CD4-positive, alpha-beta T cell treated with Interleukin-12 subunit alpha and Interleukin-12 subunit beta, for 1 hour (primary cell): ENCODE measurements around the gene BGN.

Experiments
- DNase-seq: peaks from one replicate; pipeline ENCODE4 v3.0.0-alpha.2; 2020

Gene BGN

DNA sequence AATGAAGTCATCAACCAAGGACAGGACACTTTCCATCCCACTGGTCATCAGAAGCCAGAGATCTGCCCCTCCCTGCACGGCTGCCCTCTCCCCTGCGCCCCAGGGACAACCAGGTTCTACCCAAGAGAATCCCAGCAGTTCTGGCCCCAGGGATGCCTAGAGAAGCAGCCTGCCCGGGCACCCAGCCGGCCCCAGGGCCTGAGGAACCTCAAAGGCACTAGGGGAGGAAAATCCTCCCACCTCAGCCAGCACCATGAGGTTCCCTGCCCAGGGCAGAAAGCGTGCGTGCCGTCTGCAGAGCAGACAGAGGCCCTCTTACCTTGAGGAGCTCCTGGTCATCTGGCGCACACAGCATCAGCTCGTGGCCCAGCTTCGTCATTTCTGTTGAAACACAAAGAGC lies 32.5 kb upstream of the BGN start:
- DNase-seq, result no peak

DNA sequence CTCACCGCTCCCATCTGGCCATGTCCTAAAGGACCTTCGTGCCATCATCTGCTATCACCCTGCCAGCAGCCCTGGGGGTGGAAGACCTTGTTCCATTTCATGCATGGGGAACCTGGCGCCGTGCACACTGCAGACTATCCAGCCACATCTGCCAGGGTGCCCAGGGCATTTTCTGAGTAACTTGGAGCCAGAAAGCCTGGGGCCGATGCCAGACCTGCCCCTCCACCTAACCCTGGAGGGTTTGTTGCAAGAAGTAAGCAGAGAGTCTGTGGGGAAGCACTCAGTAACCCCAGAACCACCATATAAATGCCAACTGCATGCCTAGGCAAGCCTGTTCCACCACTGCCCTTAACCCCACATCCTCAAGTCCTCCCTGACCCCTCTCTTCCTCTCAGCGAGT lies 31.7 kb upstream of the BGN start:
- DNase-seq, result no peak

DNA sequence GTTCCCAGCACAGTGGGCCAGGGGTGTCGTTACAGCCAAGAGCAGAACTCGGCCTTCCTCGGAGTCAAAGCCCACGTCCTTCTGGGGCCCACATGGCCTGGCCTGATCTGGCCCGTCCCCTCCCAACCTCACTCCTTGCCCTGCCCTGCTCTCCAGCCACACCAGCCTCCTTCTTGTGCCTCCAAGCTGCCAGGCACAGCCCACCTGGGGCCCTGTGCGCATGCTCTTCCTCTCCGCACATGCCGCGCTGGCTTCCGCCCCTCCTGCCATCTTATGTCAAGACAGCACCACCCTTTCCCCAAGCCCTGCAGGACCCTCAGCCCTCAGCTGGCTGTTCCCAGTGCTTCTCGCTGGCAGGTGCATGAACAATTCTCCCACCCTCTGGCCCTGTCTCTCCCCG lies 31.2 kb upstream of the BGN start:
- no peak for DNase-seq

DNA sequence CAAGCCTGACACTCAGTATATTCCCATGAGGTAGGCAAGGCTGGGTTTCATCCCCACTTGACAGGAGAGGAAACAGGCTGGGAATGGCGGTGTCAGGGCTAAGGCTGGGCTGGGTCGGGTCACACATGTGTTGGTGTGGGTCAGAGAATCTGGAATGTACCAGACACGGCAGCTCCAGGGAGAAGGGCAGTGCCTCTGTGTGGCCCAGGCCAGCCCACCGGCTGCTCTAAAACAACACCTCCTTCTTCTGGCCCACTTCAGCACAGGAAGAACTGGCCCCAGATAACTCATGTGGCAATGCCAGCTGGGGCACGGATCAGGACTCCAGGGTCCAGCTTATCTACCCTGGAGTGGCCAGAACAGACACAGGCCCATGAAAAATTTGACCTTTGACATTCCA lies 30.7 kb upstream of the BGN start:
- DNase-seq, result no peak

DNA sequence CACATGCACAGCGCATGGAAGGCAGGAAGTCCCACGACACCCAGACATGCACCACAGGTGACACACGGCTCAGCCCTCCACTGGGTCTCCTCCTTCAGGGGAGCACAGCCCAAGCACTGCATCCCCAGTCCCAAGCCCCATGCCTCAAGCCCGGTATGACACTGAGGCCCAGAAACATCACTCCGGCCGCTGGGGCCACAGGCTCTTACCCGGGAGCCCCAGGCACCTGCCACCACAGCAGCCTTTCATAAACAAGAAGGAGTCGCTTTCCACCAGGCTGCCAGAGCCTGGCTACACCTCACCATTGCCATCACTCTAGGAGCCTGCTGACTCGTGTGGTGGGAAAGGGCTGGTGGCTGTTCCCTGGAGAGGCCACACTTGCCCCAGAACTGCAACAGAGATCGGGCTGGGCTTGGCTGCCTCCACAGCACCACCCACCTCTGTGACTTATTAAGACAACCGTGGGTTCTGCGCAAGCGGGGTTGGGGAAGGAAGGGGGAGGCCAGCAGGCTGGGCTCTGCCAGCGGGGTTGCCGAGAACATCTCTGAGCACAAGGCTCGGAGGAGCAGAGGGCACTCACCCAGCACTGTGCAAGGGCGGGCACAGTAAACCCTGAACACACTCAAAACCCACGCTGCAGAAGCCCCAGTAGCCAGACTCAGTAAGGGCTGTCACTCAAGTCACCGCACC lies 28.9 kb upstream of the BGN start:
- no peak for DNase-seq

DNA sequence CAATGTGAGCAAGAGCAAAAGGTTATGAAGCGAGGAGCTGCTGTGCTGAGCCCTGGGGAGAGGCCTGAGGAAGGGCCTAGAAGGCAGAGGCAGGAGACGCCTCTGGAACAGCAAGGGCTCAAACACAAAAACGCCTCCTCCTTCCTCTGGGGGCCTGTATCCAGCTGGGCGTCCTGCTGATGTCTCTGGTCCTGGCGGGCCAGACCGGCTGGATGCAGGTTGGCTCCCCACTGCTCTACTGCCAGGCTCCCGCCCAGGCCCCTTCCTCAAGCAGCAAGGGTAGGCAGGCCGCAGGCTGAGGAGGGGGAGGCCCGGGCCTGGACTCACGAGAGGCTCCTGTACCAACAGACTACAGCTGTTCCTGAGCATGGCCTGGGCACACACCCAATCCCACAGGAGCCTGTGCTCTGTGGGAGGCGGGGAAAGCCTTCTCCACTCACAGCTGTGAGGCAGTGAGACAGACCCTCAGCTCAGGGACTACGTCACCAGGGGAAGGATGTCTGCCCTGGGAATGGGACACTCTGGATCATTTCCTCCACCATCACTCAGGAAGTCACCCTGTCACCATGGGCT lies 26.7 kb upstream of the BGN start:
- no peak for DNase-seq

DNA sequence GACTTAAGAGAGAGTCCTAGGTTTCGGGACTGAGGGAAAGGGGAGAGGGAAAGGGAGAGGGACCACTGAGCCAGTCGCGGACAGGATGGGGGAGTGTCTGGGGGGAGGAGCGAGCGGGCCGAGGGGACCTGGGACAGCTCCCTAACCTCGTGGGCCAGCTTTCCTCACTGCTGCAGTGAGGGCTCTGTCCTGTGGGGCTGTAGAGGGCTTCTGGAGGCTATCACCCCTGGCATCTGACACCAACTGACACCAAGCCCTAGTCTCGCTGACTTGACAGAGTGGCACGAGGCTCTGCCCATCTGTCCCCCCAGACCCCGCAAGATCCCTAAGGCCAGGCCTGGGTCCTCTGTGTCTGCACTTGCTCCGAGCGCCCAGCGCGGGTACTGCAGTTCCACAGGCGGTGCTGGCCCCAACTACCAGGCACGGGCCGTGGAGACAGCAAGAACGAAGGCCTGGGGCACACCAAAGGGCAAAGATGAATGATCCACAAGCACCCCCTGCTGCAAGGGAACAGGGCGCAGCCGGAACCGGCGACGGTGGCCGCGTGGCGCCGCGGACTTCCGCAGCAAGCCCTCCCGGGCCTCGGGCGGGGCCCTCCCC lies 24.9 kb upstream of the BGN start:
- DNase-seq, result peak; percentile 13

DNA sequence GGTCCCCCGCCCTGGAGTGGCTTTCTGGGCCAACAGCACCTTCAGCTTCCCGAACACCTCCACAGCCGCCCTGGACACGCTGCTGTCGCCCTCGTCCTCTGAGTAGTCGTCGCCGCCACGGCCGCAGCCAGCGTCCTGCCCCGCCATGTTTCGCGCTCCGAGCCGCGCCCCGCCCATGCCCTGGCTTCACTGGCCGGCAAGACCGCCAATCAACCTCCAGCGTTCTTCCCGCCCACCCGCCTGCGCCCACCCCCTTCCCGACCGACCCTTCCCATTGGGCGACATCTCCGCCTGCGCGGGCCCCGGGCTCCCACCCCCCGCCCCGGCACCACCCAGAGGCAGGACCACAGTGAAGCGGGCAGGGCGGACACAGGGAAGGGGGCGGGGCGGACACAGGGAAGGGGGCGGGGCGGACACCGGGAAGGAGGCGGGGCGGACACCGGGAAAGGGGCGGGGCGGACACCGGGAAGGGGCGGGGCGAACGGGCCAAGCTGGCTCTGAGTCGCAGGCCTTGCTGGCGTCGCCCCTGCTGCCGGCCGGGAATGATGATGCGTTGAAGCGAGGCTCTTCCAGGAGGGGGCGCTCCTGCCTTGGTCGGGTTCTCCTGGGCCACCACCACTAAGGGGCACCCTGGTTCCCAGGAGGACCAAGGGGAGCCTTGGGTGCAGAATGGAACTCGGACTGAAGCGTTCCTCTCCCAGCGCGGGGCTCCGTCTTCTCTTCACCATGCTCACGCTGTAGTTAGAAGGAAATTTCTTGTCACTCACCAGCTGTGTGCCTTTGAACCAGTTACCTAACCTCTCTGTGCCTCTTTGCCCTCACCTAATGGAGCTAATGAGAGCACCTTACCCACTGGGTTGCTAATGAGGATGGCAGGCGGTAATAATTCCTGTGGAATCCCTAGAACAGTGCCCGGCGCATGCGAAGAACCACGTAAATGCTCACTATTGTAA lies 24.1 kb upstream of the BGN start, which contains the start of gene HAUS7:
Gene HAUS7, minus strand, starts transcription at position 166 of the 953 bp plus-strand sequence. Its CDS starts 19 bp downstream, at position 147.
- peak; percentile 91 for DNase-seq

DNA sequence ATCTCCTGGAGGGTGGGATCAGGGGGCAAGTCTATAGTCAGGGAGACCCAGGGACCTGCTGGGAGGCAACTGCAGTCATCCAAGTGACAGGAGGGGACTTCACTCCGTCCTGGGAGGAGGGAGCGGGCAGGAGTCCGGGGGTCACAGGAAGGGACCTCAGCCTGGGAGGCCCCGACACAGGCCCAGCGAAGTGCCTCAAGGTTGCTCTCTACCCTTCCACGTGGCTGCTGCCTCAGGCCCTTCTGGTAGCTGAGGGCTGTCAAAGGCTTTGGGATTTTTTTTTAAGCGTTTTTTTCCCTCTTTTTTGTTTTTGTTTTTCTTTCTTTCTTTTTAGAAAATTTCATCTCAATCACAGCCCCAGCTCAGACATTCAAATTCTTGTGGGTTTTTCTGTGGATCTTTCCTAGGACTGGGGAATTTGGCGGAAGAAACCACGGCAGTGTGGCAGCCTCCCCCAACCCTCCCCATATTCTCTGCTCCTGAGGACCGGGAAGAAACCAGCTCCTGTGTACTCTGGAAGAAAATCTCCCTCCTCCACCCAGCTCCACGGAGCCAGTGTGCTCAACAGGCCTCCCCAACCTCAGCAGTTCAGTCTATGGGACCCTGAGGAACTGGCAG lies 23.0 kb upstream of the BGN start:
- no peak for DNase-seq

DNA sequence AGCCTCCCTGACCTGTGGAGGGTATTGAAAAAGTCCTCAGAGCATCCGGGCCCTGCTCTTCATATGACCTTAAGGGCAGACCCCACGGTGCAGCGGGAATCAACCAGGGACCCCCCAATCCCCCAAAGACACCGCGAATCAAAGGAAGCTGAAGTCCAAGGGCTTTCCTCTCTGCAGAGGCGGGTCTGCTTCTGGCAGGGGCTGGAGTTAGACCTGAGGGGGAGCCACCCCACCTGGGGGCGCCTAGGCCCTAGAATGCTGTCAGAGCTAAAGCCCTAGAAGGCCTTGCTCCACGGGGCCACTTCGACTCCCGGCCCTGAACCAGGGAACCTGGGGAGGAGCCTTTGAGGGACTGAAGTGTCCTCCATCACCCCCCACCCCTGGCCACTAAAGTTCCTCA lies 21.7 kb upstream of the BGN start:
- no peak for DNase-seq

DNA sequence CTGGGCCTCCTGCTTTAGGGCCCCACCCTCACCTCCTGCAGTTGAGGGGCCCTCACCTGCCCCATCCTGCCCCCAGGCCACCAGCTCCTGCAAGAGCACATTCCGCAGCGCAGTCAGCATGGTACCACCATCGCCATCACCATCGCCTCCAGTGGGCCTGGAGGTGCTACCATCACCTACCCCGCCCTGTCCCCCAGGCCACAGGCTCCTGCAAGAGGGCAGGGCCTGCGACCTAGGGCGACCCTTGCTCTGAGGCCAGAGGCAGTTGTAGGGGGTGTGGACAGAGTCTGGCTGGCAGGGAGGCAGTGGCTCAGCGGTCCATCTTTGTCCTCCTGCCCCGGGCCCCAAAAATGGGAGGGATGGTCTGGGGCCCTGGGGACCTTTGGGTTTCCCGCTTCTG lies 20.5 kb upstream of the BGN start:
- no peak for DNase-seq

DNA sequence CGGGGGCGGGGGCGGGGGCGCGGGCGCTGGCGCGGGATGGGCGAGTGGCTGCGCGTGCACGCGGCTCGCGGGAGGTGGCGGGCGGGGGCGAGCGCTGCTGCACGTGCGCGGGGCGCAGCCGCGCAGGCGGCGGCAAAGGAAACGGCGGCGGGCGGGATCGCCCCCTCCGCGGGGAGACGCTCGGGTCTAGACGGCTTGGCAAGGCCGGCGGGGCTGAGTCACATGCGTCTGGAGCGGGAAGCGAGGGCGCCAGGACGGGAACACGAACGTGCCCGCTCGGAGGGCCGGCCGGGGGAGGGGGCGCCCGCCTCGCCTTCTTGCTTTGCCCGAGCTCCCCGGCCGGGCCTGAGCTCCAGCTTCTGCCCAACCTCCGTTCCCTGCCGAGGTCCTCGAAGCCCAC lies 20.1 kb upstream of the BGN start:
- peak; percentile 59 for DNase-seq

DNA sequence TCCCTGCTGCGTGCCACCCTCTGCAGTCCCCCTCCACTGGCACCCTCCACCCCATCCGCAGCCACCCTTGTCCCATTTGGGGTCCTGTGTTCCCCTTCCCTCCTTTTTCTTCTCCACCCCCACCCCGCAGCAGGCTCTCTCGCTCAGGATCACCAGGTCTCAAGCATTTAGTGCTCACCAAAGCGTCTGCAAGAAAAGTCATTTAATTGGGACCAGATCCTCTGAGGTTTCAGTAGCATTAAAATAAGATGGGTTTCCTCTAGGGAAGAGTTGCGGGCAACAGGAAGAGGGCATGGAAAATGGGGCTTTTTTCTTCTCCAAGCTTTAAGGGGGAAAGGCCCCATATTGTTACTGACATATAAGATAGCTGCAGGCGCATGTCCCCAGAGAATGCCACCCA lies 19.5 kb upstream of the BGN start:
- no peak for DNase-seq

DNA sequence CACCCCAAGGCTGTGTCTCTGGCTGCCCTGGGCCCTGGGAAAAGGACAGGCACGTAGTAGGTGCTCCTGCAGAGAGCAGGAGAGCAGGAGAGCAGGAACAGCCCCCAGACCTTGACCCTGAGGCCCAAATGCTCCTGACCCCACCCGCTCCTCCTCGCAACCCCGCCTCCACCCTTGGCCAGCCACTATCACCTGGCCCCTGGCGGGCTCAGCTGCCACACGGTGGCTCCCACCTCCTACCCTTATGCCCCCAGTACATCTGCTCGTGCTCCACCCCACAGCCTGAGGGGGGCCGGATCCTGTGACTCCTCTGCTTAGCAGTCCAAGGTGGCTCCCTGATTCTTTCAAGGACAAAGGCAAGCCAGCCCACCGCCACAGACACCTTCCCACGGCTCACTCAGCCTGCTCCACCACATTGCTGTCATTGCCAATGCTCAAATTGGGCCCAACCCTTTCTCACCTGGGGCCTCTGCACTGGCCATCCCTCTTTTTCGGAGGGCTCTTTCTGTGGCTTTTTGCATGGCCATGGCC lies 19.0 kb upstream of the BGN start:
- no peak for DNase-seq

DNA sequence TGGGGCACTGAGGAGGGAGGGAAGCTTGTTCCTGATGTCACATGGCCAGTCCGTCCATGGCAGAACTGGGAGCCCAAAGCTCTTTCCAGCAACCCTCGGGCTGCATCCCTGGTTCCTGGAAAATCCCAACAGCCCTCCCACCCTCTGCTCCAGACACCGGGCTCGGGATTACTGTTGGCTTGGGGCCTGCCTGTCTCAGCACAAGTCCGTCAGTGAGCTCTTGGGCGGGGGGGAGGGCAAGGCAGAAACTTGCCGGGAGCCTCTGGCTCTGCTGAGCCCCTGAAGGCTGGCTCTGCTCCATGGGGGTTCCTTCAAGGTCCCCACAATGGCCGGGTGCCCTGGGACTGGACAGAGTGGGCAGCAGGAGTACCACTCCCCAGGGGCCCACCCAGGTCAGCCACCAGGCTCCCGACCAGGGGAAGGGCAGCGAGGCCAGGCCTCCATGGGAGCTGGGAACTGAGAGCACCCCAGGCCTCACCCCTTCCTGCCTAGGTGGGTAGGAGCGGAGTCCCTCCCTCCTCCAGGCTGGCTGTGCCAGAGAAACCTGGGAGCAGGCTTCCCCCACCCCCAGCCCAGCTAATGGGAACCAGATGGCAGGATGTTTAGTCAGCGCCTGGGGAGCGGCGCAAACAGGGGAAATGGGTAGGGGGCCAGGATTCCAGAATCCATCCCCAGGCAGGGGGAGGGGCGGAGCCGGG lies 18.0 kb upstream of the BGN start:
- DNase-seq, result no peak

DNA sequence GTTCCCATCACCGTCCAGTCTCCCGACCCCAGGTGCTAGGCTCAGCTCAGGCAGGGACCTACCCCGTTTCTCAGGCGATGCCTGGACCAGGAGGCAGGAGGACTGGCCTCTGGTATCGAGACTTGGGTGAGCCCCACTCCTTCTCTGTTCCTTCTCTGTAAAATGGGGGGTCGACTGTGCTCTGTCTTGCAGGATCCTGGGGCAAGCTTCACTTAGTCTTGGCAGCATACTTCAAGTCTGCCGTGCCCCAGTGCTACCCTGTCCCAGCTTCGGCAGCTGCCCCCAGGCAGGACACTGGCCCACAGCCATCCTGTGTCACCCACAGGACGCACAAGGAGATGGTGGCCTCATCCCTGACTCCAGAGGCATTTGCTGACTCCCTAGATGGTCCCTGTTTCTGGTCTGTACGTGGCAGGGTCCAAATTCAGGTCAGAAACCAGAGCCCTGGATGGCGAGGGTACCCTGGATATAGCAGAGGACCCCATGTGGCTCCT lies 17.4 kb upstream of the BGN start:
- DNase-seq, result no peak

DNA sequence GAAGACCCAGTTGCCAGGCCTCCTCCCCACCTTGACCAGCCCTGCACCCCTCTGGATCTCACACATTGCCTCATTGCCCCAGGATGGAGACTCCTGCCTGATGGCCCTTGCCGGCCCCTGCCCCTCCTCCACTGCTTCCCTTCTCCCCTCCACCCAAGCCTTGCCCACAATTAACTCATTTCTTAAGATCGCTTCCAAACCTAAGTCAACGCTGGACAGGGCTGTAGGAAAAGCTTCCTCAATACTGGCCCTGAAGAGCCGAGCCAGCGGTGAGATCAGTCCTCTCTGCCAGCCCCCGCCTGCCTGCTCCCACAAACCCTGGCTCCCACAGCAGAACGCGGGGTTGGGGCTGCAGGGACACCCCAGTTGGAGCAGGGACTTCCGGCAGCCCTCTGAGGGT lies 16.9 kb upstream of the BGN start:
- DNase-seq, result no peak

DNA sequence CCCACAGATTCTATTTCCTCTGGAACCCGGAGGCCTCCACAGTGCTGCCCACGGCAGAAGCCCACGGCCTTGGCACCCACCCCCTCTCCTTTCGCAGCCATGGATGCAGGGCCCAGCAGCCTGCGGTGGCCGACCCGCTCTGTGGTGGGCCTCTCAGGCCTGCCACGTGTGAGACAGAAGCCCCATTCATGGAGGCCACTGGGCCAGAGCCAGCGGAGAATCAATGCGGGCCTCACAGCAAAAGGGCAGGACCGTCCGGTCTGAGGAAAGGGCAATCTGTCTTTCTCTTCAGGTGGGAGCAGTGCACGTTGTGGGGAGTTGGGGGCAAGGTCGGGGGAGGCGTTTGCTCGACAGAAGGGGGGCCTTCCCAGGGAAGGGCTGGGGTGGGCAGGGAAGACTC lies 16.0 kb upstream of the BGN start:
- no peak for DNase-seq

DNA sequence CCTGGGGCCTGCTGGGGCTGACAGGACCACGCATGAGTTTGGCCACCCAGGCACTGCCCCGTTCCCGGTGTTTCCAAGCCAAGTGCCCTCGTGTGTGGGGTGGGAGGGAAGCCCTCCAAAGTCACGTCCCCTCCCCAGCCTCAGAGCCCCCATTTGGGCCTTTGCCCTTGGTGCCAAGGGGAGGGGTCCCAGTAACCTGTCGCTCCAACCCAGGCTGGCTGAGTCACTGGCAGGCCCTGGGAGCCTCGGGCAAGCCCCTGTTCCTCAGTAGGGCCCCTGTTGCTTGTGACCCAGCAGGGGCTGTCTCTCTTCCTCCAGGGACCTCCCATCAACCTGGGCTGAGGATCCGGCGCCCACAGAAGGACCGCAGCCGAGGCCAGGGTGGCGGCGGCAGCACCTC lies 13.7 kb upstream of the BGN start:
- no peak for DNase-seq

DNA sequence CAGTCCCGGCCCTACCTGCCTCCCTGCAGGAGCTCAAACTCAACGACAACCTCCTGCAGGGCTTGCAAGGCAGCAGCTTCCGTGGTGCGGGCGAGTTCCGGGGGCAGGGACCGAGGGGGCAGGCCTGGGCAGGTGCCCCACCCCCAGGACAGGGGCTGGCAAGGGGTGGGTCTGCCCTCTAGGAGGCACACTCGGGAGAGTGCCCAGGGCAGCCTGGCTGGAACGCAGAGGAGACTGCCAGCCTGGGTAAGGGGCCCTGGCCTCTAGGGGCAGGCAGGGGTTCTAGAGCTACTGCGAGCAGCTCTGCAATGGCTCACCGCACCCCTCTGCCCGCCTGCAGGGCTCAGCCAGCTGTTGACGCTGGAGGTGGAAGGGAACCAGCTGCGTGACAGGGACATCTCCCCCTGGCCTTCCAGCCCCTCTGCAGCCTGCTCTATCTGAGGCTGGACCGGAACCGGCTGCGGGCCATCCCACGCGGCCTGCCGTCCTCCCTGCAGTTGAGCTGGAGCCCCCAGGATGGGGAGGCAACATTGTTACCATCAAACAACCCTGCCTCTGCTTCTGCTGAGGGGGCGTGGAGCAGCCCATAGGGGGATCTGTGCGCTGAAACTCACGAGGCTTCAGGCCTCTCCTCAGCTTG lies 12.3 kb upstream of the BGN start:
- DNase-seq, result no peak

DNA sequence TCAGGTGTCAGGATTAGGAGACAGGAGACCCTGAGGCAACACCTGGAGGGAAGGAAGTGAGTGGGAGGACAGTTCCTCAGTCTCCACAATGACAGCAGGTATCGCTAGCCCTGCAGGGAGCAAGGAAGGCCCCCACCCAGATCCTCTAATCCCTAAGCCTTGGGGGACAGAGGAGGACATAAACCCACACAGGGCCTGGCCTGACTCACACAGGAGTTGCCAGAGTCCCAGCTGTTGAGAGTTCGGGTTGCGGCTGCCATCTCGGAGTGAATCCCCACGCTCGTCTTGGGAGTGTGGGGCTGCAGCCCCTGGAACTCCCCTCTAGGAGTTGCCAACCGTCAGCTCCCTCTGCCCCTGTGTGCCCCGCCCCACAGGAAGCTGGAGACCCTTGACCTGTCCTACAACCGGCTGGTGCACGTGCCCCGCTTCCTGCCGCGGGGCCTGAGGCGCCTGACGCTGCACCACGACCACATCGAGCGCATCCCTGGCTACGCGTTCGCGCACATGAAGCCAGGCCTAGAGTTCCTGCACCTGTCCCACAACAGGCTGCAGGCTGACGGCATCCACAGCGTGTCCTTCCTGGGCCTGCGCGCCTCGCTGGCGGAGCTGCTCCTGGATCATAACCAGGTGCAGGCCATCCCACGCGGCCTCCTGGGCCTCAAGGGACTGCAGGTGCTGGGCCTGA lies 9.2 kb upstream of the BGN start:
- DNase-seq, result no peak
